Coronary artery (tissue), 2 donors: ENCODE data around the gene C12orf75.

Experiments
- DNase-seq: peaks from one replicate; pipeline ENCODE4 v3.0.0-alpha.2; 2017; ENCODE audit warnings: low spot score
- H3K27ac ChIP-seq, 2 donors: fragments of 200-600 bp; sonication (generic); one replicate each; pipeline ENCODE4 v1.5.1; 2016 to 2019
- H3K4me3 ChIP-seq: fragments of 200-600 bp; sonication (generic); 2 replicates; pipeline ENCODE4 v1.5.1; 2016; ENCODE audit warnings: mild to moderate bottlenecking, moderate library complexity
- CTCF ChIP-seq: fragments of 200-600 bp; sonication (generic); IDR thresholded peaks from one replicate; pipeline ENCODE4 v1.5.1; 2019; ENCODE audit warnings: antibody characterized with exemption

The C12orf75 gene

GRCh38 chr12:105289114-105289904 lies 41.2 kb upstream of the C12orf75 start:
- DNase-seq = no peak
- no peak for TF ChIP-seq CTCF

DNA sequence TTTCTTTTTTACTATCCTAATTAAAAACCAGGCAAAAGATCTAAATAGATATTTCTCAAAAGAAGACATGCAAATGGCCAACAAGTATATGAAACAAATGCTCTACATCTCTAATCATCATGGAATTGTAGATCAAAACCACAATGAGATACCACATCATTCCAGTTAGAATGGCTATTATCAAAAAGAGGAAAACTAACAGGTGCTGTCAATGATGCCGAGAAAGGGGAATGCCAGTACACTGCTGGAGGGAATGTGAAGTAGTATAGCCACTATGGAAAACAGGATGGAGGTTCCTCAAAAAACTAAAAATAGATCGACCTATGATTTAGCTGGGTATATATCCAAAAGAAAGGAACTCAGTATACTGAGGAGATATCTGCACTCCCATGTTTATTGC lies 39.0 kb upstream of the C12orf75 start:
- no peak overlapping the region for H3K4me3 ChIP-seq
- TF ChIP-seq CTCF = no peak
- DNase-seq = no peak
- no peak overlapping the region for H3K27ac ChIP-seq

More at GRCh38 chr12:105289114-105289904, 41.2 kb upstream of the C12orf75 start:
- H3K4me3 ChIP-seq = no peak overlapping the region
- H3K27ac ChIP-seq = no peak overlapping the region

DNA sequence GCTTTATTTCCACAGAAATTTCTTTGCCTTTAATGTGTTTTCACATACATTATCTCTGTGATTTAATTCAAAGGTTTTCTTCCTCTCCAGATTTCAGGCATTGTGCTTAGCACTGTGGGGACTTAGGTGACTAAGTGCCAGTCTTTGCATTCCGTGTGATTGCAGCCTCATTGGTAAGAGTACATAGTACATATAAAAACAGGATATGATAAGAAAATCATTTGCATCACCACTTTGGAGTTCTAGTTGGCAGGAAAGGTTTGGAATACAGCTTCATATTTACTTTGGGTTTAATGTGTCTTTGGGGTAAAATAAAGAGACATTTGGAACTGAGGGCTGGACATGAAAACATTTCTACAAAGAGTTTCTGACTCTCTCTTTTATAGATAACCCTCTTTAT lies 37.8 kb upstream of the C12orf75 start:
- no peak overlapping the region for H3K27ac ChIP-seq
- no peak overlapping the region for H3K4me3 ChIP-seq
- no peak for TF ChIP-seq CTCF
- no peak for DNase-seq

DNA sequence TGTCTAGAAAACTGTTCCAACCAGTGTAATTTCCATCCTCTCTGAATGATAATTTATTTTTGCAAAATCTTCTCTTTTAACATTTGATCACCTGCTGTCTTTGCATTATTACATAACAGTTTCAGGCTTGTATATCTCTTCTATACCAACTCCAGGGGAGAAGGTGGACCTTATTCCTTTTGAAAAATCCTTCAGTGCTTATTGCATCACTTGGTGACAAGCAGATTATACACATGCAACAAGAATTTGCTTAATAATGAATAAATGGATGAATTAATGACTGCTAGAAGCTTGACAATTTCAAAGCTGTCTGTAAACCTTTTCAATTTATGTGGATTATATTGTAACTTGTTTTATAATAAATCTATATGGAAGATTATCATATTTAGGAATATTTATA lies 37.3 kb upstream of the C12orf75 start:
- H3K27ac ChIP-seq = no peak overlapping the region
- no peak overlapping the region for H3K4me3 ChIP-seq
- TF ChIP-seq CTCF = no peak
- no peak for DNase-seq

DNA sequence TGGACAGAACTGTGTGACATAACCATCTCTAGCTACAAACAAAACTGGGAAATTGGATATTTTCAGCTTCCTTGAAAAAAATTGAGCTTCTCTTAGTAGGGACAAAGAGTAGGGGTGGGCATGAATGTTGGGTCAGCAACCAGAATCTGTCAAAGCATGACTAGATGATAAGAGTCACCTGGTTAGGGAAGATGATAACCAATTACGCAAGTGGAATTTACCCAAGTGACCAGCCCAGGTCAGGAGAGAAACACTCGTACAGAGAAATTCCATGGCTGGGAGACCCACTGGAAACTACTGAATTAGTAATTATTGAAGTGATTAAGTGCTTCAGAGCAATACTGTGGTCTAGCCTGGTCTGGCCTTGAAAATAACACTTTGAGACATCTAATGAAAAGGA lies 36.3 kb upstream of the C12orf75 start:
- Histone ChIP-seq H3K27ac (no peak overlapping the region), H3K4me3 (no peak overlapping the region)
- no peak for DNase-seq
- no peak for TF ChIP-seq CTCF

GRCh38 chr12:105294886-105295479 lies 35.5 kb upstream of the C12orf75 start:
- Histone ChIP-seq H3K4me3 (no peak overlapping the region), H3K27ac (no peak overlapping the region)
- TF ChIP-seq CTCF = no peak
- no peak for DNase-seq
